ENCODE data around the gene YPEL2. TPM values are rescaled to one million over a fixed set of nuclear protein-coding genes. Genes with fewer than 3 reads are reported as not detected.

YPEL2 gene
- total RNA-seq, 1 experiment from 2014 or later, result 4.1 TPM

DNA sequence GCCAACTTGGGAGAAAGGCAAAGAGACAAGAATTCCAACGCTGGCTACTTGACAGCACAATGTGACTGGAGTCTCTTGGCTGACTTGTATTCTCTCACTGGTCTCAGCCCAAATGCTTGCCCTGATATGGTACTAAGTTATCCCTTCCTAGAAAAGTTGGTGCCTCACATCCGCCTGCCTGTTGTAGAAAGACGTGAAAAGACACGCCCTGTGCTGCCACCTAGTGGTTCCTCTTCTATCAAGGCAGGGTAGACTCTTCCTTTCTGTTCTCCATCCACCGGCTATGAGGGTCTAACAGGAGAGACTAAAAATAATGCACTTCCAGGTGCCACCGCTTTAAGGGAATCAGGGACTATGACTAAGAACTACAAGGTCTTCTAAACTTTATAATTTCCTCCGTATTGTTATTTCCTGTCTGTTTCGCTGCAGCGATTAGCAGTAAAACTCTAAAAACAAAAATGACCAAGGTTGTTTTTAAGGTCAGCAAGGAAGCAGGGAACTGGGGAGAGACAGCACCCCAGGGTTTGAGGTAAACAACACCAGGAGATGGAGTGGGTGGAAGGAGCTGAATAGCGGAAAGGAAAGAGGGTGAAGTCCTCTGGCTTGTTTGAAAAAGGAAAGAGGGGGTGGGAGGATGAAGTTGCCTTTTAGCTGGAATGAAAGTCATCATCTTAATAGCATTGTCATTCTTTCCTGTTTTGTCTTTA, 109.5 kb downstream of the YPEL2 start:
- H3K4me1 Mint-ChIP-seq (ENCODE audit: low read depth, unreplicated experiment), result peaks cover 7% of the 10 kb centered on the region
- intact Hi-C loops (cut with micrococcal nuclease; ENCODE audit: unreplicated experiment), result loop anchor here (1.0 to 2.0 kb wide), 3 partner anchors 112 to 220 kb away; partner anchors contain the start of gene GDPD1
- H3K4me3 Mint-ChIP-seq (ENCODE audit: low read depth, unreplicated experiment), result no peak overlapping the region
- peak; percentile 58 for TF ChIP-seq CTCF (IDR thresholded peaks at IDR 0.05; ENCODE audit: unreplicated experiment)
- CTCF ChIA-PET, result interaction anchor here (0.8 to 1.7 kb wide), 6 partner anchors 111 to 130 kb away, joined by 4 to 7 read pairs (median 6); no protein-coding TSS in a partner anchor
- no peaks in the 10 kb centered on the region for H3K27me3 Mint-ChIP-seq (ENCODE audit: unreplicated experiment)
- no peak overlapping the region for H3K27ac Mint-ChIP-seq (ENCODE audit: unreplicated experiment)
- peak; percentile 81 for DNase-seq
- no peaks in the 10 kb centered on the region for H3K9me3 Mint-ChIP-seq (ENCODE audit: low read depth, unreplicated experiment)
- BruUV-seq (replicated peaks), result no TSS peak
- H3K36me3 Mint-ChIP-seq (ENCODE audit: insufficient read depth, unreplicated experiment), result no peaks in the 10 kb centered on the region

DNA sequence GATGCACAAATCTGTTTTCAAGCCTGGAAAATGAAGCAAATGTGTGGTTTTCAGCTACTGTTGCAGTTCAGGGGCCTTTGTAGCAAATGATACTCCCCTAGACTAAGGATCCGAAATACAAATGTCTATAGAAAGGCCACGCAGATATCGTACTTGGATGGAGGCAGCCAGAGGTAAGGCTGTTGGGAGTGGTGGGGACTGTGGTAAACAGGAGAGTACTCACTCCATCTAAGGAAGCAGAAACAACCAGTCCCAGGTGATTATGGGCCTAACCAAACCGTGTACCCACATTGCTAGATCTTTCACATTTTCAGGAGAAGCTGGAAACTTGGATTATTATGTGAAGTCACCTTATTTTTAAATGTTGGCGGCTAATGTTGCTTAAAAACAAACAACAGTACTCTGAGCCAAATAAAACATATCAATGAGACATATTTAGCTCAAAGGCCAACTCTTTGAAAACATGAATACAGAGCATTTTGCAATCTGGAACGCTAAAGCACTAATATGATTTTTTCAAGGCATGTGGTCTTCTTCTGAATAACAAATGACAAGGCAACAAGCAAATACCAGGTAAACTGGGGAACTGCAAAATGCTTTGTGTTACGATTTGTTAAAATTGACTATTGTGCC, 110.1 kb downstream of the YPEL2 start:
- no peak for TF ChIP-seq CTCF (IDR thresholded peaks at IDR 0.05; ENCODE audit: unreplicated experiment)
- CTCF ChIA-PET, result interaction anchor here (0.6 to 1.6 kb wide), 5 partner anchors 52 to 131 kb away, joined by 4 to 7 read pairs (median 5); no protein-coding TSS in a partner anchor
- H3K27me3 Mint-ChIP-seq (ENCODE audit: unreplicated experiment), result no peaks in the 10 kb centered on the region
- intact Hi-C loops (cut with micrococcal nuclease; ENCODE audit: unreplicated experiment), result loop anchor here (2.0 kb wide), 1 partner anchor 221 kb away; the partner anchor contains the start of gene GDPD1
- H3K4me1 Mint-ChIP-seq (ENCODE audit: low read depth, unreplicated experiment), result peaks cover 7% of the 10 kb centered on the region
- DNase-seq, result no peak
- H3K27ac Mint-ChIP-seq (ENCODE audit: unreplicated experiment), result no peak overlapping the region
- no peaks in the 10 kb centered on the region for H3K9me3 Mint-ChIP-seq (ENCODE audit: low read depth, unreplicated experiment)
- H3K36me3 Mint-ChIP-seq (ENCODE audit: insufficient read depth, unreplicated experiment), result no peaks in the 10 kb centered on the region
- no TSS peak for BruUV-seq (replicated peaks)
- H3K4me3 Mint-ChIP-seq (ENCODE audit: low read depth, unreplicated experiment), result no peak overlapping the region

DNA sequence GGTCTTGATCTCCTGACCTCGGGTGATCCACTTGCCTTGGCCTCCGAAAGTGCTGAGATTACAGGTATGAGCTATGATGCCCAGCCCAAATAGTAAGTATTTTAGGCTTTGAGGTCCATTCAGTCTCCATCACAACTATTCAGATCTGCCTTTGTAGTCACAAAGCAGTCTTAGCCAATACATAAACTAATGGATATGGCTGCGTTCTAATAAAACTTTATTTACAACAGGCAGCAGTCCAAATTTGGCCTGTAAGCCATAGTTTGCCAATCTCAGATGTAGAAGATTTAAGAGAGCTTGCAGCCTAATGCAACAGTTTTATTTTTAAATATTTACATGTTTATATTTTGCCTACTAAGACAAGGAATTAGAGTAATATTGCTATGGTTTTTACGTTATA, 111.7 kb downstream of the YPEL2 start:
- no TSS peak for BruUV-seq (replicated peaks)
- TF ChIP-seq CTCF (IDR thresholded peaks at IDR 0.05; ENCODE audit: unreplicated experiment), result no peak
- Mint-ChIP-seq H3K4me3 (ENCODE audit: low read depth, unreplicated experiment) (no peak overlapping the region), H3K36me3 (ENCODE audit: insufficient read depth, unreplicated experiment) (no peaks in the 10 kb centered on the region), H3K4me1 (ENCODE audit: low read depth, unreplicated experiment) (peaks cover 7% of the 10 kb centered on the region), H3K27ac (ENCODE audit: unreplicated experiment) (no peak overlapping the region), H3K27me3 (ENCODE audit: unreplicated experiment) (no peaks in the 10 kb centered on the region), H3K9me3 (ENCODE audit: low read depth, unreplicated experiment) (no peaks in the 10 kb centered on the region)
- intact Hi-C loops (cut with micrococcal nuclease; ENCODE audit: unreplicated experiment), result no loop called here
- DNase-seq, result no peak
- CTCF ChIA-PET, result no interaction called here

Small RNAs within 50 kb of the gene (microRNA-seq; reads per million reads assigned to microRNA genes)
- gene MIR4729, result not detected

Other genes with a start within 250 kb of the YPEL2 start
- gene TRIM37, start 224.8 kb upstream of the YPEL2 start, total RNA-seq (2022), result 16.2 and 17.2 TPM in 2 replicates
- gene SKA2, start 176.5 kb upstream of the YPEL2 start, total RNA-seq (2022), result 36.3 and 44.1 TPM in 2 replicates
- gene PRR11, start 175.9 kb upstream of the YPEL2 start, total RNA-seq (2022), result 41.4 and 52.7 TPM in 2 replicates
- gene SMG8, start 121.6 kb upstream of the YPEL2 start, total RNA-seq (2022), result 9.9 and 10.2 TPM in 2 replicates
- gene GDPD1, start 111.1 kb upstream of the YPEL2 start, total RNA-seq (2022), result 2.6 and 3.4 TPM in 2 replicates
- 12.6 and 14.9 TPM in 2 replicates for gene DHX40, start 234.0 kb downstream of the YPEL2 start, total RNA-seq (2022)